HL-60 (cell line): ENCODE measurements around the gene GCNT3.

Experiments used
- DNase-seq, 2 experiments: peaks; one replicate each; pipeline ENCODE4 v3.0.0-alpha.2; 2010 to 2020; ENCODE audit warnings: low read depth in 1 of 2, low spot score in 1 of 2
- H3K27ac ChIP-seq: fragments of 250-450 bp; sonication (Bioruptor Pico); replicated peaks from 2 replicates; pipeline ENCODE4 v1.5.1; 2020; ENCODE audit warnings: mild to moderate bottlenecking, moderate library complexity
- H3K27me3 ChIP-seq: fragments of 250-450 bp; sonication (Bioruptor Pico); 2 replicates; pipeline ENCODE4 v1.5.1; 2021; ENCODE audit warnings: mild to moderate bottlenecking, moderate library complexity; ENCODE audit not compliant: insufficient read depth, poor library complexity, severe bottlenecking
- H3K4me3 ChIP-seq: replicated peaks from 2 replicates; pipeline ENCODE4 v1.5.1; 2011; ENCODE audit warnings: mild to moderate bottlenecking, control low read depth, low read length; ENCODE audit not compliant: insufficient read depth
- GABPA ChIP-seq: IDR thresholded peaks from 2 replicates; pipeline ENCODE4 v1.6.1; 2012; ENCODE audit warnings: low read depth
- POLR2AphosphoS5 ChIP-seq: IDR thresholded peaks from 2 replicates; pipeline ENCODE4 v1.6.1; 2012; ENCODE audit warnings: low read depth
- SPI1 ChIP-seq: IDR thresholded peaks from 2 replicates; pipeline ENCODE4 v1.6.1; 2012; ENCODE audit warnings: low read depth, mild to moderate bottlenecking, borderline replicate concordance
- TF ChIP-seq, protein P1 (sequence below): IDR thresholded peaks from 2 replicates; pipeline ENCODE4 v1.6.1; 2012; ENCODE audit warnings: low read depth; ENCODE audit not compliant: insufficient replicate concordance
- TF ChIP-seq, protein P2 (sequence below): IDR thresholded peaks from one replicate; pipeline ENCODE4 v1.5.1; 2011; ENCODE audit warnings: low read length, control low read depth, inconsistent platforms; ENCODE audit not compliant: insufficient read depth

The GCNT3 gene

DNA sequence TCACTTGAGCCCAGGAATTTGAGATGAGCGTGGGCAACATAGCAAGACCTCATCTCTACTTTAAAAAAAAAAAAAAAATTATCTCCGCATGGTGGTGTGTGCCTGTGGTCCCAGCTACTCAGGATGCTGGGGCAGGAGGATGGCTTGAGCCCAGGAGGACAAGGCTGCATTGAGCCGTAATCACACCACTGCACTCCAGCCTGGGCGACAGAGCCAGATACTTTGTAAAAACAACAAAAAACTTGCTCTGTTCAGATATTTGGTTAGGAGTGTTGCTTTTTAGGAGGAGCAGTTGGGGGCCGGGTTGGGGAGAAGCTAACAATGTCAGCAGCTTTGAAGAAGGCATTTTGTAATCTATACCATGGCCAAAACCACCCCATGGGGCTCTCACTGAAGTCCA lies 4.1 kb downstream of the GCNT3 start:
- Histone ChIP-seq H3K27me3 (no peaks in the 10 kb centered on the region), H3K4me3 (no peak overlapping the region), H3K27ac (no peak overlapping the region)
- TF ChIP-seq, protein P1, sequence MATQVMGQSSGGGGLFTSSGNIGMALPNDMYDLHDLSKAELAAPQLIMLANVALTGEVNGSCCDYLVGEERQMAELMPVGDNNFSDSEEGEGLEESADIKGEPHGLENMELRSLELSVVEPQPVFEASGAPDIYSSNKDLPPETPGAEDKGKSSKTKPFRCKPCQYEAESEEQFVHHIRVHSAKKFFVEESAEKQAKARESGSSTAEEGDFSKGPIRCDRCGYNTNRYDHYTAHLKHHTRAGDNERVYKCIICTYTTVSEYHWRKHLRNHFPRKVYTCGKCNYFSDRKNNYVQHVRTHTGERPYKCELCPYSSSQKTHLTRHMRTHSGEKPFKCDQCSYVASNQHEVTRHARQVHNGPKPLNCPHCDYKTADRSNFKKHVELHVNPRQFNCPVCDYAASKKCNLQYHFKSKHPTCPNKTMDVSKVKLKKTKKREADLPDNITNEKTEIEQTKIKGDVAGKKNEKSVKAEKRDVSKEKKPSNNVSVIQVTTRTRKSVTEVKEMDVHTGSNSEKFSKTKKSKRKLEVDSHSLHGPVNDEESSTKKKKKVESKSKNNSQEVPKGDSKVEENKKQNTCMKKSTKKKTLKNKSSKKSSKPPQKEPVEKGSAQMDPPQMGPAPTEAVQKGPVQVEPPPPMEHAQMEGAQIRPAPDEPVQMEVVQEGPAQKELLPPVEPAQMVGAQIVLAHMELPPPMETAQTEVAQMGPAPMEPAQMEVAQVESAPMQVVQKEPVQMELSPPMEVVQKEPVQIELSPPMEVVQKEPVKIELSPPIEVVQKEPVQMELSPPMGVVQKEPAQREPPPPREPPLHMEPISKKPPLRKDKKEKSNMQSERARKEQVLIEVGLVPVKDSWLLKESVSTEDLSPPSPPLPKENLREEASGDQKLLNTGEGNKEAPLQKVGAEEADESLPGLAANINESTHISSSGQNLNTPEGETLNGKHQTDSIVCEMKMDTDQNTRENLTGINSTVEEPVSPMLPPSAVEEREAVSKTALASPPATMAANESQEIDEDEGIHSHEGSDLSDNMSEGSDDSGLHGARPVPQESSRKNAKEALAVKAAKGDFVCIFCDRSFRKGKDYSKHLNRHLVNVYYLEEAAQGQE = no peak
- TF ChIP-seq POLR2AphosphoS5 (no peak), SPI1 (no peak), GABPA (no peak)
- TF ChIP-seq, protein P2, sequence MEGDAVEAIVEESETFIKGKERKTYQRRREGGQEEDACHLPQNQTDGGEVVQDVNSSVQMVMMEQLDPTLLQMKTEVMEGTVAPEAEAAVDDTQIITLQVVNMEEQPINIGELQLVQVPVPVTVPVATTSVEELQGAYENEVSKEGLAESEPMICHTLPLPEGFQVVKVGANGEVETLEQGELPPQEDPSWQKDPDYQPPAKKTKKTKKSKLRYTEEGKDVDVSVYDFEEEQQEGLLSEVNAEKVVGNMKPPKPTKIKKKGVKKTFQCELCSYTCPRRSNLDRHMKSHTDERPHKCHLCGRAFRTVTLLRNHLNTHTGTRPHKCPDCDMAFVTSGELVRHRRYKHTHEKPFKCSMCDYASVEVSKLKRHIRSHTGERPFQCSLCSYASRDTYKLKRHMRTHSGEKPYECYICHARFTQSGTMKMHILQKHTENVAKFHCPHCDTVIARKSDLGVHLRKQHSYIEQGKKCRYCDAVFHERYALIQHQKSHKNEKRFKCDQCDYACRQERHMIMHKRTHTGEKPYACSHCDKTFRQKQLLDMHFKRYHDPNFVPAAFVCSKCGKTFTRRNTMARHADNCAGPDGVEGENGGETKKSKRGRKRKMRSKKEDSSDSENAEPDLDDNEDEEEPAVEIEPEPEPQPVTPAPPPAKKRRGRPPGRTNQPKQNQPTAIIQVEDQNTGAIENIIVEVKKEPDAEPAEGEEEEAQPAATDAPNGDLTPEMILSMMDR = no peak
- DNase-seq = no peak

DNA sequence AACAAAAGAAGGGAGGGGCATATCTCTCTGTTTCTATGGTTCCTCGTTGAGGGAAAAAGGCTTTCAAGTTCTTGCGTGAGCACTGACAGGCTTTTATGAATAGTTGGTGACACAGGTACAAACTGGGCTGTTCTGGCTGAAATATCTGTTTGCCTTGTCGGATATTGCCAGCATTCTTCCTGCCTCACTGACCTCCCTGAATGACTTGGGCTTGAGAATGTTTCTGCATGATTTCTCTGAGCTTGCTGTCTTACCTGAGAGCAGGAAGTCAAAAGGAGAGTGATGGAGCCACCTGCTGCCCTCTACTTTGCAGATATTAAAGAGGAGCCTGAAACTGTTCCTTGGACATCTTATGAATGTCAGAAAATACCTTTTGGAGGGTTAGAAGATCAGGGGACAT lies 4.8 kb downstream of the GCNT3 start:
- TF ChIP-seq, protein P2 = no peak
- TF ChIP-seq GABPA (no peak), POLR2AphosphoS5 (no peak)
- Histone ChIP-seq H3K27me3 (no peaks in the 10 kb centered on the region), H3K4me3 (no peak overlapping the region), H3K27ac (no peak overlapping the region)
- no peak for DNase-seq

DNA sequence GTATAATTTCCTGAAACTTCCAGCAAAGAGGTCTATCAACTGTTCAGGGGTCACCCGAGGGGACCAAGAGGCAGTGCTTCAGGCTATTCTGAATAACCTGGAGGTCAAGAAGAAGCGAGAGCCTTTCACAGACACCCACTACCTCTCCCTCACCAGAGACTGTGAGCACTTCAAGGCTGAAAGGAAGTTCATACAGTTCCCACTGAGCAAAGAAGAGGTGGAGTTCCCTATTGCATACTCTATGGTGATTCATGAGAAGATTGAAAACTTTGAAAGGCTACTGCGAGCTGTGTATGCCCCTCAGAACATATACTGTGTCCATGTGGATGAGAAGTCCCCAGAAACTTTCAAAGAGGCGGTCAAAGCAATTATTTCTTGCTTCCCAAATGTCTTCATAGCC lies 6.8 kb downstream of the GCNT3 start:
- Histone ChIP-seq H3K27ac (no peak overlapping the region), H3K4me3 (no peak overlapping the region), H3K27me3 (no peaks in the 10 kb centered on the region)
- no peak for TF ChIP-seq SPI1
- TF ChIP-seq POLR2AphosphoS5 = no peak
- TF ChIP-seq, protein P1 = no peak
- TF ChIP-seq, protein P2 = no peak
- no peak for TF ChIP-seq GABPA
- no peak for DNase-seq

DNA sequence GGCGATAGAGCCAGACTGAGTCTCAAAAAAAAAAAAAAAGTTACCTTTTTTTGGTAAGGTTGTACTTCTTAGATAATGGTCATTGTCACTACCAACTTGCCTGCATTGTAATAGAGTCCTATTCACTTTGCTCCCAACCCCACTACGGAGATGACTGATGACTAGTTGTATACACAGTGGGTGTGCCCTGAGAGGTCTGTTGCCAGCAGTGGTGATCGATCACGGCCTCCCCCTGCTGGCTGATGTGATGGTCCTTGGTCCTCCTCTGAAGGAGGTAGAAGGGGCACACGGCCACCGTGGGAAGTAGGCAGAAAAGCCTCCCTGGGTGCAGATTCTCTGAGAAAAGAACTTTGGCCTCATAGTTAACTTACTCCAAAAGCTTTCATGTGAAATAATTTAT lies 10.7 kb downstream of the GCNT3 start:
- peak in 1 of 2 experiments; percentile 44 for DNase-seq
- TF ChIP-seq, protein P2 = peak; percentile 13
- TF ChIP-seq POLR2AphosphoS5 = no peak

More for the DNA sequence above, 10.7 kb downstream of the GCNT3 start:
- Histone ChIP-seq H3K4me3 (no peak overlapping the region), H3K27ac (no peak overlapping the region), H3K27me3 (no peaks in the 10 kb centered on the region)
